ENCODE data around the gene DNMT3B. TPM values are rescaled to one million over a fixed set of nuclear protein-coding genes. Genes with fewer than 3 reads are reported as not detected.

Gene DNMT3B
- total RNA-seq, 6 donors from 2014 or later = 0.76 to 2.1 (median 1.7) TPM; not detected in 1

DNA sequence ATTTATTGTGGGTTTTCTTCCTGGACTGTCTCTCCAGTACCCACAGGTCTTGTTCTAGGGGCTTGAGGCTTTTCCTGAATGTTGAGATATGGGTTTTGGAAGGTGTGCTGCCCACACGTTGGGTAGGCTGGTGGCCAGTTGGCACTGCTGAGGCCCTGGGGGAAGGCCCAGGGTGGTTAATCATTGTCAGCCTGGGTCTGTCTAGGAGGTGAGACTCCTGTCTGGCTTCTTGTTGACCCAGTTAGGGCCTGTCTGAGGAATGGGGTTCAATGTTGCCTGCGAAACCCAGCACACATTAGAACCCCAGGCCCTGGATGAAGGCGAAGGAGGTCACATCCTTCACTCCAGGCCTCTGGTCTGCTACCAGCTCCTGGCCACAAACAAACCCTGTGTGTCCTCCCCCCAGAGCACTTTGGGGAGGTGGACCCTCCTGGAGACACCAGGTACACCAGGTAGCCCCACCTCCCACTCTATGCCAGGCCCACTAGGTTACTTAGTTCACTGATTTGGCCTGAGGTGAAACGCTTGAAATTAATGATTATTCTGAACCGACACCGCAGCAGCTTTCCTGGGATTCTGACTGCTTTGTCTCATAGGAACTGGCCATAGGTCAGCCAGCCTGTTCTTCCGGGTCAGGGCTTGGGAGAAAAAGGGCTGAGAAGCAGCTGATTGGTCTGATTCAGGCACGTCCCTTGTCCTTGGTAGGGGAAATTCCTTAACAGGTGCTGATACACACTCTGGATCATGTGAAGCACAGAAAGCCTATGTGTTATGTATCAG lies 15.2 kb downstream of the DNMT3B start:
- no peak for TF ChIP-seq POLR2A (IDR thresholded peaks at IDR 0.05)
- TF ChIP-seq EP300 (IDR thresholded peaks at IDR 0.05) = no peak
- TF ChIP-seq POLR2AphosphoS5 (IDR thresholded peaks at IDR 0.05) = no peak
- TF ChIP-seq, protein P1, sequence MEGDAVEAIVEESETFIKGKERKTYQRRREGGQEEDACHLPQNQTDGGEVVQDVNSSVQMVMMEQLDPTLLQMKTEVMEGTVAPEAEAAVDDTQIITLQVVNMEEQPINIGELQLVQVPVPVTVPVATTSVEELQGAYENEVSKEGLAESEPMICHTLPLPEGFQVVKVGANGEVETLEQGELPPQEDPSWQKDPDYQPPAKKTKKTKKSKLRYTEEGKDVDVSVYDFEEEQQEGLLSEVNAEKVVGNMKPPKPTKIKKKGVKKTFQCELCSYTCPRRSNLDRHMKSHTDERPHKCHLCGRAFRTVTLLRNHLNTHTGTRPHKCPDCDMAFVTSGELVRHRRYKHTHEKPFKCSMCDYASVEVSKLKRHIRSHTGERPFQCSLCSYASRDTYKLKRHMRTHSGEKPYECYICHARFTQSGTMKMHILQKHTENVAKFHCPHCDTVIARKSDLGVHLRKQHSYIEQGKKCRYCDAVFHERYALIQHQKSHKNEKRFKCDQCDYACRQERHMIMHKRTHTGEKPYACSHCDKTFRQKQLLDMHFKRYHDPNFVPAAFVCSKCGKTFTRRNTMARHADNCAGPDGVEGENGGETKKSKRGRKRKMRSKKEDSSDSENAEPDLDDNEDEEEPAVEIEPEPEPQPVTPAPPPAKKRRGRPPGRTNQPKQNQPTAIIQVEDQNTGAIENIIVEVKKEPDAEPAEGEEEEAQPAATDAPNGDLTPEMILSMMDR (IDR thresholded peaks at IDR 0.05) = no peak
- H3K4me3 ChIP-seq = no peak overlapping the region
- ATAC-seq (ENCODE audit: low FRiP score in 2 of 2) (no peak), DNase-seq (peak in 1 of 2 donors; percentile 32)
- no peak overlapping the region for H3K27ac ChIP-seq
- peaks cover 0 to 5% (median 1%) of the 10 kb centered on the region in 4 donors for H3K4me1 ChIP-seq
- no peaks in the 10 kb centered on the region for H3K27me3 ChIP-seq
- no peaks in the 10 kb centered on the region for H3K36me3 ChIP-seq
- WGBS, 2 donors = 63 to 78% methylated on average over 6 to 8 of the region's 8 CpGs
- no peaks in the 10 kb centered on the region for H3K9me3 ChIP-seq

DNA sequence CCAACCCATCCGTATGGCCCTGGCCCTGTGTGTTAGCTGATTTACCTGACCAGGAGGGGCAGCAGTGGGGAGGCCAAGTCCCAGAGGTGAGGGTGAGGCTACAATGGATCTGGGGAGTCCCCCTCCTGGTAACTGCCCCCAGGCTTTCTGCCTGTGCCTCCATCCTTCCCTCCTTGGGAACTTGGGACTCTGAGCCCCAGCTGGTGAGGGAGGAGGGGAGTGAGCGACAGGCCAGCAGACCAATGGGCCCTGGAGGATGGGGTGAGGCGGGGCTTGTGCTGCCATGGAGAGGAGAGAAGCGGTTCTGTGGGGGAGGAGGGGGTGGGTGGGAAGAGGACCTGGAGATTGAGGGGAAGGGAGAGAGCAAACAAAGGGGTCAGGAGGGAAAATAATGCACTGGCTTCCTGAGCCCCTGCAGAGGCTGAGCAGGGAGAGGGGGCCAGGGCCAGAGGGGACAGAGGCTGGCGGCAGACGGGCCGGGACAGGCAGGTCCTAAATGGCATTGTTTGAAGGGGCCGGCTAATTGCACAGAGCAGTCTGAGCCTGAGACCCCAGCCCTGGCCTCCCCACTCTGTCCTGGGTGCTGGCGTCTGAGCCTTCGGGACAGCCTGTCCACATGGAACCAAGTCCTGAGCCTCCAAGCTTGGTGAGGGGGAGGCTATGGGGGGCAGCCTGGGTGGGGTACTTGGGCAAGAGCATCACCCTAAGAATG lies 17.5 kb downstream of the DNMT3B start:
- H3K4me3 ChIP-seq = no peak overlapping the region
- peaks cover 0 to 5% (median 1%) of the 10 kb centered on the region in 4 donors for H3K4me1 ChIP-seq
- no peaks in the 10 kb centered on the region for H3K36me3 ChIP-seq
- 83 to 88% methylated on average over 9 to 10 of the region's 10 CpGs for WGBS, 2 donors
- H3K27ac ChIP-seq = no peak overlapping the region
- H3K27me3 ChIP-seq = no peaks in the 10 kb centered on the region
- H3K9me3 ChIP-seq = no peaks in the 10 kb centered on the region
- ATAC-seq (ENCODE audit: low FRiP score in 2 of 2) (peak in 1 of 2 donors; percentile 8), DNase-seq (no peak)
- TF ChIP-seq POLR2A (IDR thresholded peaks at IDR 0.05) = no peak
- no peak for TF ChIP-seq EP300 (IDR thresholded peaks at IDR 0.05)
- TF ChIP-seq, protein P1 (IDR thresholded peaks at IDR 0.05) = no peak
- no peak for TF ChIP-seq POLR2AphosphoS5 (IDR thresholded peaks at IDR 0.05)

DNA sequence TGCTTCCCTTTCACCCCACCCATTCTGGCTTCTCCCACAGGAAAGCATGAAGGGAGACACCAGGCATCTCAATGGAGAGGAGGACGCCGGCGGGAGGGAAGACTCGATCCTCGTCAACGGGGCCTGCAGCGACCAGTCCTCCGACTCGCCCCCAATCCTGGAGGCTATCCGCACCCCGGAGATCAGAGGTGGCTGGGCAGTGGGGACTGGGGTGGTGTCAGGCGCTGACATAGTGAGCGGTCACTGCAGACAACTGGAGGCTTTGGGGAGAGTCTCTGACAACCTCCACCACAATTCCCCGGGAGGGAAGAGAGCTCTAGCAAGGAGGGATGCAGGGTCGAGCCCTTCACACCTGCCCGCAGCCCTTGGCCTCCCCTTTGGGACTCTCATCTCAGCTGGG lies 18.1 kb downstream of the DNMT3B start:
- no peak overlapping the region for H3K4me3 ChIP-seq
- H3K4me1 ChIP-seq = peaks cover 0 to 5% (median 1%) of the 10 kb centered on the region in 4 donors
- ATAC-seq (ENCODE audit: low FRiP score in 2 of 2) (no peak), DNase-seq (peak in 1 of 2 donors; percentile 50)
- H3K27me3 ChIP-seq = no peaks in the 10 kb centered on the region
- H3K36me3 ChIP-seq = no peaks in the 10 kb centered on the region
- no peaks in the 10 kb centered on the region for H3K9me3 ChIP-seq
- H3K27ac ChIP-seq = no peak overlapping the region
- TF ChIP-seq EP300 (IDR thresholded peaks at IDR 0.05) (no peak), POLR2A (IDR thresholded peaks at IDR 0.05) (no peak), POLR2AphosphoS5 (IDR thresholded peaks at IDR 0.05) (no peak)
- TF ChIP-seq, protein P1 (IDR thresholded peaks at IDR 0.05) = no peak
- 89 to 93% methylated on average over 13 to 16 of the region's 16 CpGs for WGBS, 2 donors

DNA sequence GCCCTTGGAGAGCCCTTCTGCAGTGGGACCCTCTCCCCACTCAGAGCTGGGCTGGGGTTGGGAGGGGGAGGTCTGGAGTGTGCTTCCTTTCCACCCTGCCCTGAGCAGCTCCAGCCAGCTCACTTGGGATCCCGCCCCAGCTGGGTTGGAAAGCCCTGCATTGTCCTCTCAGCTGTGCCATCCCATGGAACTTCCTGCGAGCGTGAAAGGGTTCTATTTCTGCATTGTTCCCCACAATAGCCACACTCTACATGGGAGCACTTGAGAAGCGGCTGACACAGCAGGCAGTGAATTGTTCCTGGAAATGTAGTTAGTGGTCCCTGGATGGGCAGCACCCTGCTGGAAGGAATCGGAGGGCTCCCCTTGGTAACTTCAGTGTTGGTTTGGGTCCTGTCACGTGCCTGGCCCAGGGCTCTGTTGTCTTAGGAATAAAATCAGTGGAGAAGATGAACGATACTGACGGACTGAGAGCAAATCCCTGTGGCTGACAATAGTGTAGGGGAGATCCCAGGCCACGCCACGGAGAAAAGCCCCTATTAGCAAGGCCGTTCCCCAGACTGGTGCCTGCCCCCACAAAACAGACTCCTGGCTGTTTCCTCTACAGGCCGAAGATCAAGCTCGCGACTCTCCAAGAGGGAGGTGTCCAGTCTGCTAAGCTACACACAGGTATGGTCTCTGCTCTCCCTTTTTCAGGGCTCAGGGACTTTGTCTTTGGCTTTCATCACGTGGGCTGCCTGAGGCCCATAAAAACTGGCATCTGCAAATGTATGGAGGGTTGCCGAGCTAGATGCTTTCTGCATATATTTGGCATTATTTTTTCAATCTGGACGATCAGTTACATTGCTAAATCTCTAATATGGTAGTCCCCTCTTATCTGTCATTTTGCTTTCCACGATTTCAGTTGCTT lies 18.8 kb downstream of the DNMT3B start:
- peaks cover 0 to 1% (median 0%) of the 10 kb centered on the region in 4 donors for H3K36me3 ChIP-seq
- no peaks in the 10 kb centered on the region for H3K9me3 ChIP-seq
- 88 to 90% methylated on average over 18 of the region's 18 CpGs for WGBS, 2 donors
- no peaks in the 10 kb centered on the region for H3K27me3 ChIP-seq
- ATAC-seq (ENCODE audit: low FRiP score in 2 of 2) = no peak
- H3K4me1 ChIP-seq = peaks cover 0 to 5% (median 1%) of the 10 kb centered on the region in 4 donors
- TF ChIP-seq, protein P1 (IDR thresholded peaks at IDR 0.05) = no peak
- TF ChIP-seq POLR2AphosphoS5 (IDR thresholded peaks at IDR 0.05) = no peak
- no peak for TF ChIP-seq EP300 (IDR thresholded peaks at IDR 0.05)
- TF ChIP-seq POLR2A (IDR thresholded peaks at IDR 0.05) = no peak
- no peak overlapping the region for H3K4me3 ChIP-seq
- H3K27ac ChIP-seq = no peak overlapping the region
- no peak for DNase-seq
